ENCODE data around the gene DLGAP4. TPM values are rescaled to one million over a fixed set of nuclear protein-coding genes. Genes with fewer than 3 reads are reported as not detected.
"Not testable (repeated sequence)": the region's sequence is repeated elsewhere in the genome, so short reads cannot be mapped to it uniquely, and the experiment has no call there.

Gene DLGAP4
- total and polyA plus RNA-seq, 9 of the 15 experiments (the other 6 are each of a cell fraction or from before 2014, with no cell fraction given), result 0.31 to 34.1 (median 4.5) TPM

- TF ChIP-seq KDM1A (IDR thresholded peaks at IDR 0.05) (no peak), NFRKB (IDR thresholded peaks at IDR 0.05; ENCODE audit: low read depth) (no peak)
These were observed 72.5 kb downstream of the DLGAP4 start (continued) for GRCh38 chr20:36378686-36379085.

- peaks cover 14 to 33% of the 10 kb centered on the region in 2 experiments; a peak in 3 of 5 replicates for H3K27me3 ChIP-seq (ENCODE audit: control insufficient read depth in 2 of 2, insufficient read depth in 2 of 2, low read length in 2 of 2)
- intact Hi-C loops (cut with micrococcal nuclease); BruUV-seq (replicated peaks); H3K79me2 ChIP-seq (ENCODE audit: control insufficient read depth, insufficient read depth, low read length); in situ Hi-C loops (cut with MboI); H3K4me2 ChIP-seq (ENCODE audit: insufficient read depth, low read length); DNase-seq (ENCODE audit: extremely low read depth in 1 of 4, low spot score in 3 of 4); H3K4me1 ChIP-seq (replicated peaks in 1 of 2; ENCODE audit: control insufficient read depth in 2 of 2, insufficient read depth in 2 of 2, low read length in 2 of 2); ATAC-seq; CTCF ChIA-PET (ENCODE audit: low intra/inter-chr PET ratio); H3K36me3 ChIP-seq (ENCODE audit: control insufficient read depth, insufficient read depth, low read length); H3K9ac ChIP-seq (ENCODE audit: insufficient read depth in 1 of 2, low read depth in 2 of 2, low read length in 2 of 2); H2AFZ ChIP-seq (ENCODE audit: low read depth, low read length); H3K27ac ChIP-seq (ENCODE audit: extremely low read depth, low read depth, low read length); FAIRE-seq; H3K9me3 ChIP-seq (replicated peaks; ENCODE audit: control insufficient read depth, insufficient read depth, low read depth, low read length); H3K4me3 ChIP-seq; H3K9me1 ChIP-seq (ENCODE audit: control insufficient read depth, insufficient read depth, low read length); H4K20me1 ChIP-seq (replicated peaks; ENCODE audit: control insufficient read depth, insufficient read depth, low read length): not testable (repeated sequence)
- WGBS (ENCODE audit: insufficient coverage, low coverage, missing lambda C conversion rate), result 0% methylated on average over 1 of the region's 1 CpG
- POLR2A ChIA-PET, result interaction anchor here (0.7 kb wide), 1 partner anchor 174 kb away, joined by 3 read pairs; no protein-coding TSS in a partner anchor
These were observed 73.8 kb downstream of the DLGAP4 start for GRCh38 chr20:36379914-36380313.

GRCh38 chr20:36384022-36384619 lies 78.0 kb downstream of the DLGAP4 start:
- DNase-seq (ENCODE audit: extremely low read depth in 1 of 4, low spot score in 3 of 4) (peak; percentile 77 to 91 (median 82)), ATAC-seq (peak; percentile 96), FAIRE-seq (peak; percentile 88)
- Histone ChIP-seq H3K27me3 (ENCODE audit: control insufficient read depth in 2 of 2, insufficient read depth in 2 of 2, low read length in 2 of 2) (peaks cover 2 to 16% of the 10 kb centered on the region in 2 experiments; a peak in 3 of 5 replicates), H2AFZ (ENCODE audit: low read depth, low read length) (no peak overlapping the region), H4K20me1 (replicated peaks; ENCODE audit: control insufficient read depth, insufficient read depth, low read length) (no peaks in the 10 kb centered on the region), H3K27ac (ENCODE audit: extremely low read depth, low read depth, low read length) (no peak overlapping the region), H3K4me2 (ENCODE audit: insufficient read depth, low read length) (no peak overlapping the region), H3K9ac (ENCODE audit: insufficient read depth in 1 of 2, low read depth in 2 of 2, low read length in 2 of 2) (no peak overlapping the region), H3K36me3 (ENCODE audit: control insufficient read depth, insufficient read depth, low read length) (no peaks in the 10 kb centered on the region), H3K4me3 (no peak overlapping the region), H3K79me2 (ENCODE audit: control insufficient read depth, insufficient read depth, low read length) (no peaks in the 10 kb centered on the region), H3K4me1 (replicated peaks in 1 of 2; ENCODE audit: control insufficient read depth in 2 of 2, insufficient read depth in 2 of 2, low read length in 2 of 2) (no peaks in the 10 kb centered on the region), H3K9me3 (replicated peaks; ENCODE audit: control insufficient read depth, insufficient read depth, low read depth, low read length) (no peaks in the 10 kb centered on the region), H3K9me1 (ENCODE audit: control insufficient read depth, insufficient read depth, low read length) (no peaks in the 10 kb centered on the region)
- ChIA-PET POLR2A (interaction anchor here (0.5 to 1.1 kb wide), 3 partner anchors 15 to 137 kb away, joined by 3 to 4 read pairs (median 3); no protein-coding TSS in a partner anchor), CTCF (ENCODE audit: low intra/inter-chr PET ratio) (interaction anchor here (0.6 kb wide), 1 partner anchor 483 kb away, joined by 8 read pairs; no protein-coding TSS in a partner anchor)
- intact Hi-C loops (cut with micrococcal nuclease) (no loop called here), in situ Hi-C loops (cut with MboI) (no loop called here)
- no TSS peak for BruUV-seq (replicated peaks)
- WGBS (ENCODE audit: insufficient coverage, low coverage, missing lambda C conversion rate), result 0% methylated on average over 6 of the region's 6 CpGs
- no peak for TF ChIP-seq ZNF655 (CRISPR knock-in tag; IDR thresholded peaks at IDR 0.05)
- no peak for TF ChIP-seq HMBOX1 (IDR thresholded peaks at IDR 0.05)
- TF ChIP-seq JUN (IDR thresholded peaks at IDR 0.05; ENCODE audit: borderline replicate concordance, low read depth, low read length), result no peak
- TF ChIP-seq JUN (CRISPR knock-in tag; IDR thresholded peaks at IDR 0.05; ENCODE audit: borderline replicate concordance), result peak; percentile 98
- TF ChIP-seq TFAM (CRISPR knock-in tag; conservative IDR thresholded peaks at IDR 0.05), result no peak
- no peak for TF ChIP-seq XRCC3 (IDR thresholded peaks at IDR 0.05)
- TF ChIP-seq STAT6 (CRISPR knock-in tag; IDR thresholded peaks at IDR 0.05), result peak; percentile 78; the same call in 1 of the 2 replicates

Data from K562 (cell line).